Panc1 (cell line): Measurements from ENCODE around the gene UGT1A9. TPM values are rescaled to one million over a fixed set of nuclear protein-coding genes. Genes with fewer than 3 reads are reported as not detected.

Experiments used
- ATAC-seq: fragments of 200-7000 bp; cut with Tn5 transposase; 2 replicates; pipeline ENCODE4 v1.9.1; 2020; ENCODE audit warnings: mild to moderate bottlenecking, moderate library complexity
- BruUV-seq: library from RNA; stranded (reverse); fragments of 400-500 nt; replicated peaks from 2 replicates; lab custom pipeline; 2021; lab: Mats Ljungman, UMichigan
- CTCF ChIA-PET: fragments of 300-600 bp; sonication (Branson Sonifier 250); formaldehyde crosslinking; loops from one replicate; lab custom pipeline; 2022; ENCODE audit warnings: antibody characterized with exemption; lab: Charles Lee
- POLR2A ChIA-PET: fragments of 300-600 bp; sonication (Branson Sonifier 250); formaldehyde crosslinking; loops from one replicate; lab custom pipeline; 2022; ENCODE audit warnings: antibody characterized with exemption; lab: Charles Lee
- DNase-seq: peaks from one replicate; pipeline ENCODE4 v3.0.0-alpha.2; 2010; ENCODE audit warnings: low read depth, low spot score
- H3K27ac ChIP-seq: 2 replicates; pipeline ENCODE4 v1.5.1; 2011; ENCODE audit warnings: mild to moderate bottlenecking, low read length, inconsistent platforms
- H3K27me3 ChIP-seq: fragments of 200-500 bp; sonication (Bioruptor generic); 2 replicates; pipeline ENCODE4 v1.6.0; 2014; ENCODE audit warnings: low read length, inconsistent platforms; ENCODE audit not compliant: control insufficient read depth, insufficient read depth
- H3K36me3 ChIP-seq: fragments of 200-500 bp; sonication (Bioruptor generic); 2 replicates; pipeline ENCODE4 v1.5.1; 2014; ENCODE audit warnings: inconsistent platforms, mild to moderate bottlenecking, low read length, moderate library complexity; ENCODE audit not compliant: control insufficient read depth, insufficient read depth
- H3K4me1 ChIP-seq: 2 replicates; pipeline ENCODE4 v1.5.1; 2011; ENCODE audit warnings: inconsistent platforms, mild to moderate bottlenecking, low read length, moderate library complexity; ENCODE audit not compliant: control insufficient read depth, insufficient read depth
- H3K4me3 ChIP-seq, 2 experiments: 2 replicates each; pipeline ENCODE4 v1.5.1; 2011 to 2012; ENCODE audit warnings: low read depth in 2 of 2, low read length in 2 of 2, mild to moderate bottlenecking in 2 of 2, inconsistent platforms in 1 of 2, moderate library complexity in 1 of 2
- H3K9me3 ChIP-seq: fragments of 200-500 bp; sonication (Bioruptor generic); 2 replicates; pipeline ENCODE4 v1.5.1; 2014; ENCODE audit warnings: low read depth, mild to moderate bottlenecking, inconsistent platforms, low read length, moderate library complexity; ENCODE audit not compliant: control insufficient read depth, insufficient read depth
- CTCF ChIP-seq: fragments of 450-650 bp; IDR thresholded peaks from 2 replicates; pipeline ENCODE4 v1.5.1; 2017; ENCODE audit warnings: mild to moderate bottlenecking
- POLR2AphosphoS5 ChIP-seq: IDR thresholded peaks from 2 replicates; pipeline ENCODE4 v1.6.1; 2012; ENCODE audit warnings: mild to moderate bottlenecking, low read depth, low read length, moderate library complexity
- REST ChIP-seq, 2 experiments: IDR thresholded peaks; 2 replicates each; pipeline ENCODE4 v1.6.1; 2011 to 2012; ENCODE audit warnings: low read depth in 2 of 2, control low read depth in 1 of 2, low read length in 1 of 2, mild to moderate bottlenecking in 1 of 2, moderate library complexity in 1 of 2; ENCODE audit not compliant: insufficient read depth in 1 of 2
- SIN3A ChIP-seq: IDR thresholded peaks from 2 replicates; pipeline ENCODE4 v1.6.1; 2012; ENCODE audit warnings: low read depth, mild to moderate bottlenecking, low read length, moderate library complexity, borderline replicate concordance; ENCODE audit not compliant: insufficient read depth
- TCF7L2 ChIP-seq: IDR thresholded peaks from 2 replicates; pipeline ENCODE4 v1.6.1; 2011; ENCODE audit warnings: mild to moderate bottlenecking, low read depth, low read length, inconsistent platforms
- in situ Hi-C: cut with HindIII; loops from 2 replicates; pipeline ENCODE4 v1.10.0; 2016; ENCODE audit warnings: low sequenced_read_pairs, low pct_unique_long_range_greater_than_20kb
- intact Hi-C: fragments of 100-400 bp; cut with micrococcal nuclease; formaldehyde crosslinking; loops from one replicate; pipeline ENCODE4 v1.10.0; 2022; ENCODE audit not compliant: unreplicated experiment
- total RNA-seq: library from RNA; stranded (reverse); gene quantifications from one replicate; pipeline ENCODE4 v1.2.1, GENCODE V29; 2021; ENCODE audit not compliant: unreplicated experiment

Gene UGT1A9
- total RNA-seq, 1 experiment from 2014 or later, result not detected

- ATAC-seq, result no peak
- BruUV-seq, result no TSS peak
- H3K4me1 ChIP-seq, result no peaks in the 10 kb centered on the region
- ChIA-PET CTCF (no interaction called here), POLR2A (no interaction called here)
- H3K4me3 ChIP-seq, result no peak overlapping the region
- H3K27ac ChIP-seq, result no peak overlapping the region
- DNase-seq, result no peak
- intact Hi-C loops, result no loop called here
- H3K9me3 ChIP-seq, result no peaks in the 10 kb centered on the region
- in situ Hi-C loops, result no loop called here
- TF ChIP-seq TCF7L2 (no peak), POLR2AphosphoS5 (no peak), CTCF (no peak), REST (IDR thresholded peaks at IDR 0.05; ENCODE audit: insufficient read depth in 1 of 2, low read depth in 2 of 2, low read length in 1 of 2) (no peak), SIN3A (no peak)
- H3K27me3 ChIP-seq, result peaks cover 4% of the 10 kb centered on the region; the same call in 1 of the 2 replicates
- H3K36me3 ChIP-seq, result no peaks in the 10 kb centered on the region
Measured at GRCh38 chr2:233766416-233766815, 94.7 kb downstream of the UGT1A9 start.

GRCh38 chr2:233768076-233768475 lies 96.4 kb downstream of the UGT1A9 start:
- H3K27me3 ChIP-seq, result peaks cover 2% of the 10 kb centered on the region; the same call in 1 of the 2 replicates
- ATAC-seq (no peak), DNase-seq (no peak)
- no peaks in the 10 kb centered on the region for H3K9me3 ChIP-seq
- TF ChIP-seq SIN3A, result no peak
- no peak overlapping the region for H3K4me3 ChIP-seq
- in situ Hi-C loops, result no loop called here
- H3K4me1 ChIP-seq, result no peaks in the 10 kb centered on the region
- CTCF ChIA-PET, result no interaction called here
- H3K27ac ChIP-seq, result no peak overlapping the region
- POLR2A ChIA-PET, result no interaction called here
- no TSS peak for BruUV-seq
- intact Hi-C loops, result no loop called here
- no peaks in the 10 kb centered on the region for H3K36me3 ChIP-seq

GRCh38 chr2:233769260-233769659 lies 97.6 kb downstream of the UGT1A9 start:
- no peaks in the 10 kb centered on the region for H3K27me3 ChIP-seq
- CTCF ChIA-PET, result no interaction called here
- POLR2A ChIA-PET, result no interaction called here
- no peaks in the 10 kb centered on the region for H3K9me3 ChIP-seq
- no peaks in the 10 kb centered on the region for H3K36me3 ChIP-seq
- in situ Hi-C loops (no loop called here), intact Hi-C loops (no loop called here)
- TF ChIP-seq POLR2AphosphoS5 (no peak), TCF7L2 (no peak), REST (IDR thresholded peaks at IDR 0.05; ENCODE audit: insufficient read depth in 1 of 2, low read depth in 2 of 2, low read length in 1 of 2) (no peak), CTCF (no peak), SIN3A (no peak)
- no peak overlapping the region for H3K4me3 ChIP-seq
- no peaks in the 10 kb centered on the region for H3K4me1 ChIP-seq
- no peak for ATAC-seq
- BruUV-seq, result no TSS peak
- DNase-seq, result no peak
- H3K27ac ChIP-seq, result no peak overlapping the region
